ENCODE results near the gene CHST1. TPM values are rescaled to one million over a fixed set of nuclear protein-coding genes. Genes with fewer than 3 reads are reported as not detected.

Gene CHST1
- total and polyA plus RNA-seq, 10 of the 15 experiments (the other 5 are each of a cell fraction or from before 2014, with no cell fraction given): not detected

- H3K4me2 ChIP-seq (ENCODE audit: control insufficient read depth, insufficient read depth): no peak overlapping the region
- RAD21 ChIA-PET (ENCODE audit: unreplicated experiment): no interaction called here
- FAIRE-seq: no peak
- H3K9ac ChIP-seq (ENCODE audit: control insufficient read depth, insufficient read depth, low read length): no peak overlapping the region
- H4K20me1 ChIP-seq (ENCODE audit: control insufficient read depth, insufficient read depth): no peaks in the 10 kb centered on the region; the same call in 1 of the 2 replicates
- no peaks in the 10 kb centered on the region for H3K4me1 ChIP-seq (ENCODE audit: control insufficient read depth, insufficient read depth, low read length)
- DNase-seq (ENCODE audit: low read depth, low spot score): no peak
- peaks cover 0 to 1% of the 10 kb centered on the region in 2 experiments; a peak in 1 of 4 replicates for H3K27me3 ChIP-seq (replicated peaks in 1 of 2; ENCODE audit: control insufficient read depth in 2 of 2, insufficient read depth in 2 of 2, low read length in 1 of 2)
- no peaks in the 10 kb centered on the region for H3K79me2 ChIP-seq (ENCODE audit: control insufficient read depth, insufficient read depth, low read length)
- SMC1A ChIA-PET (ENCODE audit: uncharacterized antibody, unreplicated experiment): no interaction called here
- BruUV-seq (replicated peaks): no TSS peak
- intact Hi-C loops (cut with micrococcal nuclease; ENCODE audit: unreplicated experiment) (no loop called here), in situ Hi-C loops (cut with MboI) (no loop called here)
- no peak overlapping the region for H3K27ac ChIP-seq (ENCODE audit: control insufficient read depth, insufficient read depth)
- no peak overlapping the region for H2AFZ ChIP-seq (ENCODE audit: control insufficient read depth, low read depth, low read length)
- no peak for ATAC-seq
- H3K36me3 ChIP-seq (ENCODE audit: control insufficient read depth in 2 of 2, insufficient read depth in 2 of 2, low read length in 1 of 2): no peaks in the 10 kb centered on the region
- POLR2A ChIA-PET: interaction anchor here (0.7 kb wide), 1 partner anchor 33 kb away, joined by 5 read pairs; no protein-coding TSS in a partner anchor
- H3K9me3 ChIP-seq (replicated peaks; ENCODE audit: control insufficient read depth, insufficient read depth, low read length): no peaks in the 10 kb centered on the region
- no peak overlapping the region for H3K4me3 ChIP-seq
- WGBS (ENCODE audit: insufficient coverage, insufficient replicate concordance, low lambda C conversion rate, missing lambda C conversion rate): 16% methylated on average over 11 of the region's 11 CpGs
- CTCF ChIA-PET: no interaction called here
- TF ChIP-seq PBX3 (IDR thresholded peaks at IDR 0.05; ENCODE audit: insufficient replicate concordance, low read depth, low read length): no peak
- no peak for TF ChIP-seq TCF7 (IDR thresholded peaks at IDR 0.05; ENCODE audit: borderline replicate concordance)
- no peak for TF ChIP-seq ZBTB4 (CRISPR knock-in tag; IDR thresholded peaks at IDR 0.05)
- no peak for TF ChIP-seq HDAC6 (IDR thresholded peaks at IDR 0.05; ENCODE audit: unreplicated experiment)
- TF ChIP-seq NKRF (conservative IDR thresholded peaks at IDR 0.05): no peak
- TF ChIP-seq NFYA (IDR thresholded peaks at IDR 0.05; ENCODE audit: borderline replicate concordance, low read depth, low read length): no peak
- no peak for TF ChIP-seq CTCF (IDR thresholded peaks at IDR 0.05 in 2 of 3, conservative IDR thresholded peaks at IDR 0.05 in 1 of 3; ENCODE audit: control insufficient read depth in 2 of 3, extremely low read depth in 1 of 3, insufficient read depth in 1 of 3, low read depth in 3 of 3, low read length in 3 of 3)
- no peak for TF ChIP-seq BCLAF1 (IDR thresholded peaks at IDR 0.05)
- TF ChIP-seq CHD2 (IDR thresholded peaks at IDR 0.05; ENCODE audit: borderline replicate concordance, low read depth, low read length): no peak
- TF ChIP-seq SREBF2 (IDR thresholded peaks at IDR 0.05; ENCODE audit: low read length): no peak
Observed at GRCh38 chr11:45603946-45604682, 61.3 kb downstream of the CHST1 start.
